ENCODE data around the gene ASIC4.

- TF ChIP-seq CTCF (IDR thresholded peaks at IDR 0.05), result no peak
- TF ChIP-seq KDM5A (IDR thresholded peaks at IDR 0.05), result no peak
- no peak for TF ChIP-seq RAD21 (conservative IDR thresholded peaks at IDR 0.05 in 1 of 2, IDR thresholded peaks at IDR 0.05 in 1 of 2)
- no peak for TF ChIP-seq POLR2A (IDR thresholded peaks at IDR 0.05; ENCODE audit: low read length)
- TF ChIP-seq MYC (IDR thresholded peaks at IDR 0.05; ENCODE audit: borderline replicate concordance, low read length), result no peak
- TF ChIP-seq CEBPB (IDR thresholded peaks at IDR 0.05), result no peak
Measured at GRCh38 chr2:219573166-219573565, 58.9 kb downstream of the ASIC4 start.
